GM21423 (cell line): ENCODE data around the gene LDHAL6A.

ENCODE experiments used
- ATAC-seq: cut with Tn5 transposase; IDR thresholded peaks from one replicate; pipeline ENCODE4 v1.9.1; 2021; ENCODE audit warnings: mild to moderate bottlenecking, moderate library complexity; ENCODE audit not compliant: unreplicated experiment

Gene LDHAL6A

GRCh38 chr11:18490319-18490718, 34.7 kb downstream of the LDHAL6A start:
- ATAC-seq = no peak

- no peak for ATAC-seq
These were observed 35.3 kb downstream of the LDHAL6A start for GRCh38 chr11:18490736-18491485.

- no peak for ATAC-seq
These were observed 36.3 kb downstream of the LDHAL6A start for GRCh38 chr11:18491924-18492323.

- no peak for ATAC-seq
These were observed 37.2 kb downstream of the LDHAL6A start for GRCh38 chr11:18492888-18493287.

GRCh38 chr11:18493310-18493709, 37.7 kb downstream of the LDHAL6A start:
- ATAC-seq = no peak

GRCh38 chr11:18495271-18495670, 39.6 kb downstream of the LDHAL6A start:
- no peak for ATAC-seq

GRCh38 chr11:18495703-18496102, 40.0 kb downstream of the LDHAL6A start:
- ATAC-seq = no peak

GRCh38 chr11:18498039-18498438, 42.4 kb downstream of the LDHAL6A start:
- no peak for ATAC-seq

- no peak for ATAC-seq
These were observed 46.0 kb downstream of the LDHAL6A start for GRCh38 chr11:18501629-18502028.

GRCh38 chr11:18502352-18502751, 46.7 kb downstream of the LDHAL6A start:
- ATAC-seq = no peak

- ATAC-seq = no peak
These were observed 65.5 kb downstream of the LDHAL6A start for GRCh38 chr11:18521122-18521521.

GRCh38 chr11:18522388-18522787, 66.7 kb downstream of the LDHAL6A start:
- no peak for ATAC-seq

GRCh38 chr11:18523084-18523483, 67.4 kb downstream of the LDHAL6A start:
- no peak for ATAC-seq

- no peak for ATAC-seq
These were observed 68.6 kb downstream of the LDHAL6A start for GRCh38 chr11:18524248-18524647.

GRCh38 chr11:18526130-18526520, 70.5 kb downstream of the LDHAL6A start:
- no peak for ATAC-seq

GRCh38 chr11:18526521-18527296, 71.1 kb downstream of the LDHAL6A start, which contains the start of gene TSG101:
Gene TSG101 (minus strand): TSS chr11:18526942. CDS start chr11:18526816, 126 bp downstream.
- ATAC-seq = peak; percentile 96

GRCh38 chr11:18527512-18527911, 71.9 kb downstream of the LDHAL6A start:
- no peak for ATAC-seq
